Measurements from ENCODE around the gene RPA3.
A peak's percentile ranks its signal among the peaks of the same experiment; 100 is the strongest.
"Not testable (repeated sequence)": the region's sequence is repeated elsewhere in the genome, so short reads cannot be mapped to it uniquely, and the experiment has no call there.

The RPA3 gene

GRCh38 chr7:7695111-7695817, 23.1 kb downstream of the RPA3 start:
- DNase-seq (ENCODE audit: low read depth in 4 of 4, low spot score in 1 of 4), result no peak

GRCh38 chr7:7694542-7694941, 23.9 kb downstream of the RPA3 start:
- no peak for DNase-seq (ENCODE audit: low read depth in 4 of 4, low spot score in 1 of 4)

GRCh38 chr7:7693881-7694280, 24.5 kb downstream of the RPA3 start:
- no peak for DNase-seq (ENCODE audit: low read depth in 4 of 4, low spot score in 1 of 4)

DNA sequence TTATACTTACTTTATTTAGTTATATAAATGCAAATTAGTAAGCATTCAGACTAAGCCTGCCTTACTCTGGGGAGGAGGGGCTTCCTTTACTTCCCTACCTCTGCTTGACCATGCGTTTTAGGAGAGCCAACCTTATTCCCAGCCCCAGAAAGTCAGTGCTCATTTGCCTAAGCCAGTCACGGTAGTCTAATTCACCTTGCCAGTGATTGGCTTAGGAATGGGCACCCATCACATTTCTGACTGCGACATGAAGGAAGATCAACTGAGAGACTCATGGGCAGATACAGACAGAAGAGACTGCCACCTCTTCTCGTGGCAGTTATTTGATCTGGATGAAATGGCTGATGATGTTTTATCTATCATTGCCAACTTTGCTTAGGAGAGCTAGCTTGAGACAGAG, 29.5 kb downstream of the RPA3 start:
- DNase-seq (ENCODE audit: low read depth in 4 of 4, low spot score in 1 of 4), result no peak

DNA sequence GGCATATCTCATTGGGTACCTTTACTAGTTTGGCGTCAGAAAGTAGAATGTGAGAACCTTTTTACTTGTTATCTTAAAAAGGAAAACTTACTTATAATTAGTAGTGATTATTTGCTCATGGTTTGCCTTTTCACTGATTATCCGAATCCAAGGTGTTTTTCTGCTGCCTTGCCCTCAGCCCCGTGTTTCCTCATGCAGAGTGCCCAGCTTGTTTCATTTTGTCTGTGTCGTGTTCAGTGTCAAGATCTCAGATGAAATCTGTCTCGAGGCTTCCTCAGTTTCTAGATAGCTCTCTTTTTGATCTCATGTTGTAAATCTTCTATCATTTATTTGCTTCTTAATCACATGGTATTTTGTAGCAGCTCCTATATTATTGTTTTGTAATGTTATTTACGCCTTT, 30.1 kb downstream of the RPA3 start:
- DNase-seq (ENCODE audit: low read depth in 4 of 4, low spot score in 1 of 4), result no peak

DNA sequence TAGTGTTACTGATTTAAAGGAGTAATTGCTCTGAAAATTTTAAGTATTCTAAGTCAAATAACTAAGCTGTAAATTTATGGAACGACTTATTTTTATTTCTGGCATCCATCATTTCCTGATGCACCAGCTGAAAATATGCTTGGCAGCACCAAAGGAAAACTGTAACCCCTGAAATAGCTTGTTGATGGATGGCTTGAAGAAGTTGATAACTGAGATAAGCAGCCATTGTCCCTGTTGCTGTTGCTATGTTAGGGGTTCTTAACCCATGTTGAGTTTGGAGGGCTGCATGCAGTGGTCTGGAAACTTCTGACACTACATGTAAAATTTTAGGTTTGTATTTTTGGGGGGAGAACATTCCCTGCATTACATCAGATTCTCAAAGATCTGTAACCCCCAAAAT, 30.6 kb downstream of the RPA3 start:
- DNase-seq (ENCODE audit: low read depth in 4 of 4, low spot score in 1 of 4), result no peak

DNA sequence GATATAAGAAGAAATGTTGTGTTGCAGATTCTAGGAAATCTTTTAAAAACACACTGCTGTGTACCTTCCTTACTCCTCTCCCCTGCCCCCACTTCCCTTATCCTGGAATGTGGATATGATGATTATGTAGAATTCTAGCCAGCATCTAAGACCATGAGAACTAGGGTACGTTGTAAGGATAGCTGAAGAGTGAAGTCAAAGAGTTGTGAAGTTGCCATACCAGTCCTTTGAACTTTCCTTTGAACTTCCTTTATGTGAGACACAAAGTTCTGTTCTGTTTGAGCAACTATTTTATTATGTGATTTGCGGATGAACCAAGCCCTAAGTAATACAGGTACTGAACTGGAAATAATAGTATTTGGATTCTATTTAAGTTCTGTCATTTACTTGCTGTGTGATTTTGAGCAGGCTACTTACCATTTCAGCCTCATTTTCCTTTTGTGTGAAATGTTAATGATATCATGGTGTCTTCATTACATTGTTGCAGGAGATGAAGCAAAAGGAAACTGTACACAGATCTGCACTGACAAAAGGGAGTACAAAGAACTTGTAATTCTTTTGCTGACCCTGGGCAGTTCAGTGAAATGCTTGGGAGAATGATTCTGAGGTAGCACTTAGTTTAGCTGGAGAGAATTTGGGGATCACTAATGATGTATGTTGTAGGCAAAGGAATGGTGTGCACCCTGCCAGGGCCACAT, 31.4 kb downstream of the RPA3 start:
- no peak for DNase-seq (ENCODE audit: low read depth in 4 of 4, low spot score in 1 of 4)

DNA sequence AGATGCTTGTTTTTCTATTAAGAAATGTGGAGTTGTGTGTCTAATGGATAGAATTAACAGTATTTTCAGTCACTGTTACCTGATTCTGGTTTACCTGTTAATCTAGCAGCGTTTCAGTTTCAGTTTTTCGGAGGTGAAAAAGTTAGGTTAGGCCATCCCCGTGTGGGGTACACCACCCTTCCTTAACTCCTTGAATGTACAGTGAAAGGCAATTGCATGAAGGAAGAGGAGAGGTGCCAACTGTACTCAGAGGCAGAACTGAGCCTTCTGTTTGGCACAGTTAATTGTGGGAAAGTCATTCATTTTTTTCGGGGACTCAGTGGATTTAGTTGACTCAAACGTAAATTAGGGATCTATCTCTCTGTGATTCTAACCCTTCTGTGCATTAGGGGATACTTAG, 35.5 kb downstream of the RPA3 start:
- DNase-seq (ENCODE audit: low read depth in 4 of 4, low spot score in 1 of 4), result no peak

GRCh38 chr7:7681936-7682329, 36.5 kb downstream of the RPA3 start:
- DNase-seq (ENCODE audit: low read depth in 4 of 4, low spot score in 1 of 4), result no peak

- DNase-seq (ENCODE audit: low read depth in 4 of 4, low spot score in 1 of 4), result no peak
Measured at GRCh38 chr7:7681191-7681935, 37.0 kb downstream of the RPA3 start.

DNA sequence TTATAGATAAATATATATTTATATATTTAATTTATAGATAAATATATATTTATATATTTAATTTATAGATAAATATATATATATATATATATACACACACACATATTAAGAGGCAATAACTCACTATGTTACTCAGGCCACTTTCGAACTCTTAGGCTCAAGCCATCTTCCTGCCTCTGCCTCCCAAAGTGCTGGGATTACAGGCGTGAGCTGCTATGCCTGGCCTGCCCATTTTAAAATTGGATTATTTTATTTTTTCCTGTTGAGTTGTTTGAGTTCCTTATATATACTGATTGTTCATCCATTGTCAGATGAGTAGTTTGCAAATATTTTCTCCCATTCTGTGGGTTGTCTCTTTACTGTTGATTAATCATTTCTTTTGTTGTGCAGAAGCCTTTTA, 38.8 kb downstream of the RPA3 start:
- not testable (repeated sequence) for DNase-seq (ENCODE audit: low read depth in 4 of 4, low spot score in 1 of 4)

GRCh38 chr7:7675686-7676085, 42.7 kb downstream of the RPA3 start:
- DNase-seq (ENCODE audit: low read depth in 4 of 4, low spot score in 1 of 4), result no peak

- DNase-seq (ENCODE audit: low read depth in 4 of 4, low spot score in 1 of 4), result no peak
Measured at GRCh38 chr7:7673240-7673550, 45.2 kb downstream of the RPA3 start.

DNA sequence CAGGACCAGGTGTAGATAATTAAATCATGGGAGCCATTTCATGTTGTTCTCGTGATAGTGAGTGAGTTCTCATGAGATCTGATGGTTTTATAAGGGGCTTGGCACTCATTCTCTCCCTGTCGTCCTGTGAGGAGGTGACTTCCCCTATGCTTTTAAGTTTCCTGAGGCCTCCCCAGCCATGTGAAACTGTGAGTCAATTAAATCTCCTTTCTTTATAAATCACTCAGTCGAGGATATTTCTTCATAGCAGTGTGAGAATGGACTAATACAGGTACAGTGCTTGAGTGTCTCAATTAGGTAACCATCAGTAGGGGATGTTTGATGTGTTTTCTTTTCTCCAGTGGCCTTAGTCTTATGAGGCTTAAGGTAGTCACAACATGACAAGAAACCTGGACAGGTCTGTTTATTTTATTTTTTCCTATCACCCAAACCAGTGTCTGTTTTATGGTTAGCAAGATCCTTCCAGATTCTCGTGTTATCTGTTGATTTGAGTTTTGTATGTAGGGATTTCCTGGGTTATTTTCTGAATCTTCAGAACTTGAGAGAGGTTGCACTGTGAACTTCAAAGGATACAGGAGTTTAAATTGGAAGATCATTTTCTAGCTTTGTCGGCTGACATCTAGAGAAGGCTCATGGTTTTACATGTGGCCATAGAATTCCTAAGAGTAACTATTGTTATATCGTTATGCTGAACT, 45.7 kb downstream of the RPA3 start:
- peak in 1 of 4 experiments; percentile 6 for DNase-seq (ENCODE audit: low read depth in 4 of 4, low spot score in 1 of 4)

DNA sequence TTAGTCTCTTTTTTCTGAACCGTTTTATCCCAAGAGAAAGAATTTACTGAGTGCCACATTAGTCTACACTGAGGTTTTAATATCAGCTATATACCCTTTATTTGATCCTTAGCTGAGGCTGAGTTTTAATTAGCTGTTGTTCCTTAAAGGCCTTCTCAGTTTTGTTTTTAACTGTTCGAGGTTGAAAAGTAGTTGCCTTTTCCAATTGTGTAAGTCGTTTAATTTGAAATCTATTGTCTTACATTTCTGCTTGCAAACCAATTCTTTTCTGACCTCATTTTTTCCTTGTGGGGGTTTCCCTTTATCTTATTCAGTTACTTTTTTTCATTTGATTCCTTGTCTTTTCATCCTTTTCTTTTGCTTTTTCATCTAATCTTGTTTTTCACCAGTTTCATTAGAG, 47.0 kb downstream of the RPA3 start:
- DNase-seq (ENCODE audit: low read depth in 4 of 4, low spot score in 1 of 4), result no peak

DNA sequence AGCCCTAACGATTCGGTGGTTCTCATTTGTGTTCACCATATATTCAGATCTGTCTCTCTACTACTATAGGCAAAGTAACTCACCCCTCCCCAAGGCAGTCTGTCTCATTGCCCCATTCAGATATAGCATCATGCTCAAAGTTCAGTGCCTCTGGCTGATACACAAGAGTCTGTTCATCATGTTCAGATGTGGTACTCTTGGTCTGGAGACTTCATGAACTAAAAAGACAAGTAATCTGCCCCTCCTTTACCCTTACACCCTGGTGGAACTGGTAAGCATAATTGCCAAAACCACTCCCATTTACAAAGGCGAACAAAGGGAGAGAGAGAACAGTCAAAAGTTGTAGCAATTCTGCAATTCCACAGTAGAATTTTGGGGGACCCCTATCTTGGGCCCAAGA, 47.9 kb downstream of the RPA3 start:
- no peak for DNase-seq (ENCODE audit: low read depth in 4 of 4, low spot score in 1 of 4)

- DNase-seq (ENCODE audit: low read depth in 4 of 4, low spot score in 1 of 4), result no peak
Measured at GRCh38 chr7:7668706-7669105, 49.7 kb downstream of the RPA3 start.

DNA sequence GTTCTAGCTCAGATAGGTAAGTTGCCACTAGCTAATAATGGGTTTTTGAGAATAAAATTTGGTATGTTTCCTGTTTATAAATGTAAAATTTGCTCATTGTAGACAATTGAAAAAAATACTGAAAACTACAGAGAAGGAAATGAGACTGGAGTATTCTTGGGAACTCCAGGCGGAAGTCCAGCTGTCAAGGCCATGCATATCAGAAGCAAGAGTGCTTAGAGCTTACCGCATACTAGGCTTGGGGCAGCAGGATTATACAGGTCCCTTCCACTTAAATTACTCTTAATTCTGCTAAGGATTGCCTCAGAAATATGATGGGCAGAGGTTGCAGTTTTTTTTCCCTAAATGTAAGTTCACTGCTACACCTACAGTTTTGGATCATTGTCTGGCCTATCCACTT, 51.2 kb downstream of the RPA3 start:
- no peak for DNase-seq (ENCODE audit: low read depth in 4 of 4, low spot score in 1 of 4)

DNA sequence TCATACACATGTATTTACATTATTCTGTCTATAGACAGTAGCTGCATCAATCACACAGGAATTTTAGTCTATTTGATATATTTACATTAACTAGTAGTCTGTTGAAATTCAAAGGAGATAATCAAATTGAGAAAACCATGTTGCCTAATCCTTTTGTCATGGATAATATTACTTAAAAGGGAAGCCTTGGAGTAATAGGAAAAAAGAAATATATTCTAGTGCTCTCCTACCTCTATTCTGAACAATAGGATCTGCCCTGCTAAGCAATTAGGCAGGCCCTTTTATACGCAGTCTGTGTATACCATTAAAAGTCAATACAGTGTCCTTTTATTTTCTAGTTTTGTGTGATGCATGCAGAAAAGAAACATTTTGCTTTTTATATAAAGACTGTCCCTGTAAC, 53.4 kb downstream of the RPA3 start:
- DNase-seq (ENCODE audit: low read depth in 4 of 4, low spot score in 1 of 4), result no peak

DNA sequence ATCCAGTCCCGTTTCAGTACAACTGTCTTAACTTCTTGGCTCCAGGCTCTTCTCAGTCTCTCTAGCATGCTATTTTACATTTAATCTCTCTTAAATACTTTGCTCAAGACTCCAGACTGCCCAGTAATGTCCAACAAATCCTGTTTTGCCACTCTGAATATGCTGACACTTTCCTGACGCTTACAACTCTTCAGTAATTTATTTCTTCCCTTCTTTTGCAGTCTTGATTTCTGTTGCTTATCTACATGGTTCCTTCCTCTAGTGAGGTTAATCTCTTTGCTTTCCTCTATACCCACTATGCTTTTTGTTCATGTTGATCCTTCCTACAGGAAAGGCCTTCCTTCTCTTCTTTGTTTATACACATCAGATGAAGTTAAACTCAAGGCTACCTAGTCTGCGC, 54.1 kb downstream of the RPA3 start:
- DNase-seq (ENCODE audit: low read depth in 4 of 4, low spot score in 1 of 4), result no peak

DNA sequence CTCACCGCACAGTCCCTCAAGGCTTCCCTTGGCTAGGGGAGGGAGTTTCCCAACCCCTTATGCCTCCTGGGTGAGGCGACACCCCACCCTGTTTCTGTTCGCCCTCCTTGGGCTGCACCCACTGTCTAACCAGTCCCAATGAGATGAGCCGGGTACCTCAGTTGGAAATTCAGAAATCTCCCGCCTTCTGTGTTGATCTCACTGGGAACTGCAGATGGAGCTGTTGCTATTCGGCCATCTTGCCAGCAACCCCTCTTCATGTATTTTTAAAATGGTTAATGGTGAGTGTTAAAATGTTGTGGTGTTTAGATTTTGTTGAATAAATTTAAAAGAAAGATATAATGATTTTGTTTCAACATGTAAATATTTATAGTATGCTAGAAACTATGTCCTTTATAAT, 55.9 kb downstream of the RPA3 start:
- no peak for DNase-seq (ENCODE audit: low read depth in 4 of 4, low spot score in 1 of 4)

GRCh38 chr7:7656459-7656858, 61.9 kb downstream of the RPA3 start:
- DNase-seq (ENCODE audit: low read depth in 4 of 4, low spot score in 1 of 4), result not testable (repeated sequence)
